Ascending aorta (tissue), 2 donors: ENCODE results near the gene CAPN1. TPM values are rescaled to one million over a fixed set of nuclear protein-coding genes. Genes with fewer than 3 reads are reported as not detected.

Experiments
- DNase-seq, 2 donors: peaks; one replicate each; pipeline ENCODE4 v3.0.0-alpha.2; 2019; ENCODE audit warnings: low spot score in 2 of 2
- H3K27ac ChIP-seq, 2 donors: fragments of 200-600 bp; sonication (generic); one replicate each; pipeline ENCODE4 v1.5.1; 2016 to 2017; ENCODE audit warnings: mild to moderate bottlenecking in 1 of 2
- H3K27me3 ChIP-seq: fragments of 200-600 bp; sonication (generic); one replicate; pipeline ENCODE4 v1.5.1; 2017
- H3K36me3 ChIP-seq, 2 donors: fragments of 200-600 bp; sonication (generic); one replicate each; pipeline ENCODE4 v1.5.1; 2016
- H3K4me1 ChIP-seq, 2 donors: fragments of 200-600 bp; sonication (generic); one replicate each; pipeline ENCODE4 v1.5.1; 2016 to 2017; ENCODE audit warnings: mild to moderate bottlenecking in 1 of 2
- H3K4me3 ChIP-seq, 2 donors: fragments of 200-600 bp; sonication (generic); one replicate each; pipeline ENCODE4 v1.5.1; 2016 to 2017; ENCODE audit warnings: mild to moderate bottlenecking in 1 of 2
- H3K9me3 ChIP-seq, 2 donors: fragments of 200-600 bp; sonication (generic); one replicate each; pipeline ENCODE4 v1.5.1; 2016
- CTCF ChIP-seq, 3 experiments: fragments of 200-600 bp in 2 of 3; fragments of 450-650 bp in 1 of 3; sonication (generic) in 2 of 3; IDR thresholded peaks; one replicate each; pipeline ENCODE4 v1.5.1; 2016 to 2019; ENCODE audit warnings: antibody characterized with exemption in 3 of 3, mild to moderate bottlenecking in 1 of 3, moderate library complexity in 1 of 3
- intact Hi-C: fragments of 100-400 bp; cut with DNase I; formaldehyde crosslinking; loops from one replicate; pipeline ENCODE4 v1.15.1; 2023
- total RNA-seq: library from RNA; depleted of rRNA; stranded (reverse); fragments of >200 nt; gene quantifications from one replicate; pipeline ENCODE4 v1.1.0, GENCODE V29; 2016

Gene CAPN1
- total RNA-seq, 1 donor from 2014 or later, result 239 TPM

- Histone ChIP-seq H3K9me3 (no peaks in the 10 kb centered on the region), H3K36me3 (peaks cover 69 to 76% of the 10 kb centered on the region in 2 donors), H3K4me1 (no peaks in the 10 kb centered on the region), H3K27ac (no peak overlapping the region), H3K4me3 (no peak overlapping the region), H3K27me3 (no peaks in the 10 kb centered on the region)
- DNase-seq, result peak in 1 of 2 donors; percentile 52
- intact Hi-C loops, result no loop called here
- TF ChIP-seq CTCF (IDR thresholded peaks at IDR 0.05), result no peak
Measured at GRCh38 chr11:65208785-65209710, 27.3 kb downstream of the CAPN1 start.

GRCh38 chr11:65209711-65210360, 28.1 kb downstream of the CAPN1 start:
- no peaks in the 10 kb centered on the region for H3K4me1 ChIP-seq
- intact Hi-C loops, result no loop called here
- H3K27ac ChIP-seq, result no peak overlapping the region
- H3K36me3 ChIP-seq, result peaks cover 68 to 69% of the 10 kb centered on the region in 2 donors
- no peaks in the 10 kb centered on the region for H3K27me3 ChIP-seq
- H3K4me3 ChIP-seq, result no peak overlapping the region
- no peaks in the 10 kb centered on the region for H3K9me3 ChIP-seq
- TF ChIP-seq CTCF (IDR thresholded peaks at IDR 0.05), result no peak
- peak in 1 of 2 donors; percentile 41 for DNase-seq

- H3K9me3 ChIP-seq, result no peaks in the 10 kb centered on the region
- TF ChIP-seq CTCF (IDR thresholded peaks at IDR 0.05), result no peak
- H3K27me3 ChIP-seq, result no peaks in the 10 kb centered on the region
- DNase-seq, result peak in 1 of 2 donors; percentile 58
- intact Hi-C loops, result no loop called here
- no peak overlapping the region for H3K27ac ChIP-seq
- peaks cover 63% of the 10 kb centered on the region in 2 donors for H3K36me3 ChIP-seq
- H3K4me3 ChIP-seq, result no peak overlapping the region
- no peaks in the 10 kb centered on the region for H3K4me1 ChIP-seq
Measured at GRCh38 chr11:65210361-65210731, 28.6 kb downstream of the CAPN1 start.

- H3K36me3 ChIP-seq, result peaks cover 59% of the 10 kb centered on the region in 2 donors
- peak in 1 of 2 donors; percentile 58 for DNase-seq
- H3K4me1 ChIP-seq, result no peaks in the 10 kb centered on the region
- TF ChIP-seq CTCF (IDR thresholded peaks at IDR 0.05), result no peak
- H3K27ac ChIP-seq, result no peak overlapping the region
- intact Hi-C loops, result no loop called here
- no peak overlapping the region for H3K4me3 ChIP-seq
- H3K27me3 ChIP-seq, result no peaks in the 10 kb centered on the region
- H3K9me3 ChIP-seq, result no peaks in the 10 kb centered on the region
Measured at GRCh38 chr11:65210748-65211147, 29.0 kb downstream of the CAPN1 start.

- H3K9me3 ChIP-seq, result no peaks in the 10 kb centered on the region
- no peaks in the 10 kb centered on the region for H3K4me1 ChIP-seq
- H3K27ac ChIP-seq, result no peak overlapping the region
- peak in 1 of 2 donors; percentile 53 for DNase-seq
- TF ChIP-seq CTCF (IDR thresholded peaks at IDR 0.05), result no peak
- no peaks in the 10 kb centered on the region for H3K27me3 ChIP-seq
- intact Hi-C loops, result no loop called here
- peaks cover 52% of the 10 kb centered on the region in 2 donors for H3K36me3 ChIP-seq
- no peak overlapping the region for H3K4me3 ChIP-seq
Measured at GRCh38 chr11:65211293-65212105, 29.8 kb downstream of the CAPN1 start.
